SK-N-SH (cell line): ENCODE measurements around the gene KIR2DL3.

ENCODE experiments used
- CTCF ChIP-seq: fragments of 200-600 bp; sonication (generic); IDR thresholded peaks from 2 replicates; pipeline ENCODE4 v1.6.1; 2017; ENCODE audit warnings: antibody characterized with exemption, mild to moderate bottlenecking, moderate library complexity
- EP300 ChIP-seq, 2 experiments: IDR thresholded peaks; 2 replicates each; pipeline versions ENCODE4 v1.4.0 to v1.6.1; 2012; ENCODE audit warnings: borderline replicate concordance in 1 of 2, low read depth in 1 of 2, low read length in 1 of 2
- FOXJ3 ChIP-seq: sonication (generic); formaldehyde crosslinking; IDR thresholded peaks from 2 replicates; pipeline ENCODE4 v1.5.1; 2020; ENCODE audit warnings: mild to moderate bottlenecking, missing genetic modification reagents
- MXI1 ChIP-seq: IDR thresholded peaks from 2 replicates; pipeline ENCODE4 v1.6.1; 2012; ENCODE audit warnings: mild to moderate bottlenecking, low read depth, low read length, improper control_type of control experiment
- PBX3 ChIP-seq: IDR thresholded peaks from 2 replicates; pipeline ENCODE4; 2012
- POLR2AphosphoS5 ChIP-seq: IDR thresholded peaks from 2 replicates; pipeline ENCODE4 v1.6.1; 2012; ENCODE audit warnings: low read depth, low read length
- RAD21 ChIP-seq: IDR thresholded peaks from 2 replicates; pipeline ENCODE4 v1.6.1; 2012; ENCODE audit warnings: mild to moderate bottlenecking, low read length
- RFX5 ChIP-seq: IDR thresholded peaks from 2 replicates; pipeline ENCODE4 v1.6.1; 2012; ENCODE audit warnings: mild to moderate bottlenecking, improper control_type of control experiment, low read length
- SIN3A ChIP-seq: IDR thresholded peaks from 2 replicates; pipeline ENCODE4 v1.6.1; 2012; ENCODE audit warnings: low read depth, mild to moderate bottlenecking, low read length, moderate library complexity, borderline replicate concordance
- TAF1 ChIP-seq: IDR thresholded peaks from 2 replicates; pipeline ENCODE4 v1.6.1; 2012; ENCODE audit warnings: low read depth, mild to moderate bottlenecking, low read length, moderate library complexity, borderline replicate concordance
- TCF12 ChIP-seq: IDR thresholded peaks from 2 replicates; pipeline ENCODE4 v1.4.0; 2012
- TEAD4 ChIP-seq: IDR thresholded peaks from 2 replicates; pipeline ENCODE4 v1.4.0; 2012; ENCODE audit warnings: mild to moderate bottlenecking, borderline replicate concordance; ENCODE audit not compliant: insufficient read depth
- USF2 ChIP-seq: fragments of 150-350 bp; IDR thresholded peaks from 2 replicates; pipeline ENCODE4 v1.6.1; 2017; ENCODE audit warnings: antibody characterized with exemption, low read length, low read depth, borderline replicate concordance

GRCh38 chr19:54727562-54727961 is 10.8 kb upstream of the KIR2DL3 start:
- no peak for TF ChIP-seq USF2
- TF ChIP-seq SIN3A = no peak
- TF ChIP-seq POLR2AphosphoS5 = no peak
- no peak for TF ChIP-seq CTCF
- TF ChIP-seq TCF12 = no peak
- no peak for TF ChIP-seq FOXJ3
- no peak for TF ChIP-seq EP300 (IDR thresholded peaks at IDR 0.05; ENCODE audit: borderline replicate concordance in 1 of 2, low read depth in 1 of 2, low read length in 1 of 2)
- no peak for TF ChIP-seq RAD21
- no peak for TF ChIP-seq TAF1
- no peak for TF ChIP-seq RFX5
- no peak for TF ChIP-seq PBX3
- no peak for TF ChIP-seq MXI1
- no peak for TF ChIP-seq TEAD4
